AG04449 (cell line): Measurements from ENCODE around the gene BRME1.

Source experiments
- CTCF ChIA-PET: fragments of 350-600 bp; formaldehyde crosslinking; extraction: SDS; loops from one replicate; lab custom pipeline; 2021; ENCODE audit warnings: antibody characterized with exemption; lab: Yijun Ruan, JAX
- POLR2A ChIA-PET: fragments of 400-600, 350-600 bp; formaldehyde crosslinking; extraction: SDS; loops from one replicate; lab custom pipeline; 2020; ENCODE audit warnings: antibody characterized with exemption, inconsistent platforms; lab: Yijun Ruan, JAX
- DNase-seq: peaks from one replicate; pipeline ENCODE4 v3.0.0-alpha.2; 2010; ENCODE audit warnings: low read depth, low spot score
- H3K4me3 ChIP-seq: 2 replicates; pipeline ENCODE4 v1.5.1; 2011; ENCODE audit warnings: low read depth, mild to moderate bottlenecking, control low read depth, low read length
- CTCF ChIP-seq: IDR thresholded peaks from one replicate; pipeline ENCODE4 v1.5.1; 2011; ENCODE audit warnings: mild to moderate bottlenecking, moderate library complexity, low read length, control low read depth, inconsistent platforms; ENCODE audit not compliant: insufficient read depth; ENCODE audit errors: missing control alignments

The BRME1 gene

GRCh38 chr19:13935765-13936510 lies 30.0 kb upstream of the BRME1 start:
- no peak for DNase-seq
- CTCF ChIA-PET, result no interaction called here
- POLR2A ChIA-PET, result no interaction called here

GRCh38 chr19:13934785-13935109 lies 28.8 kb upstream of the BRME1 start:
- no peak for TF ChIP-seq CTCF
- no peak for DNase-seq
- ChIA-PET CTCF (interaction anchor here (1.2 kb wide), 1 partner anchor 138 kb away, joined by 4 read pairs; the partner anchor contains the start of gene MISP3), POLR2A (no interaction called here)
- H3K4me3 ChIP-seq, result no peak overlapping the region

More at GRCh38 chr19:13935765-13936510, 30.0 kb upstream of the BRME1 start:
- no peak for TF ChIP-seq CTCF
- no peak overlapping the region; the same call in 1 of the 2 replicates for H3K4me3 ChIP-seq

- TF ChIP-seq CTCF, result no peak
- no peak overlapping the region for H3K4me3 ChIP-seq
- POLR2A ChIA-PET, result no interaction called here
- DNase-seq, result no peak
- CTCF ChIA-PET, result interaction anchor here (1.2 kb wide), 2 partner anchors 8 to 99 kb away, joined by 3 read pairs; partner anchors contain the start of gene IL27RA
Observed at GRCh38 chr19:13932911-13933393, 27.0 kb upstream of the BRME1 start.

GRCh38 chr19:13932149-13932637 lies 26.3 kb upstream of the BRME1 start:
- DNase-seq, result no peak
- TF ChIP-seq CTCF, result no peak
- CTCF ChIA-PET, result interaction anchor here (0.6 kb wide), 1 partner anchor 143 kb away, joined by 3 read pairs; no protein-coding TSS in a partner anchor
- POLR2A ChIA-PET, result no interaction called here
- H3K4me3 ChIP-seq, result no peak overlapping the region

- H3K4me3 ChIP-seq, result no peak overlapping the region
- TF ChIP-seq CTCF, result no peak
- POLR2A ChIA-PET, result no interaction called here
- CTCF ChIA-PET, result interaction anchor here (0.6 kb wide), 1 partner anchor 144 kb away, joined by 3 read pairs; no protein-coding TSS in a partner anchor
- no peak for DNase-seq
Observed at GRCh38 chr19:13931391-13932148, 25.7 kb upstream of the BRME1 start.

GRCh38 chr19:13930402-13930801 lies 24.5 kb upstream of the BRME1 start:
- POLR2A ChIA-PET, result interaction anchor here (1.0 kb wide), 1 partner anchor 8 kb away, joined by 3 read pairs; the partner anchor contains the start of gene PODNL1
- H3K4me3 ChIP-seq, result no peak overlapping the region
- no peak for DNase-seq
- no peak for TF ChIP-seq CTCF
- CTCF ChIA-PET, result no interaction called here
